Activated B cell treated with CpG ODN at 0.5 μM for 24 hours (primary cell): Measurements from ENCODE around the gene SUPT3H. TPM values are rescaled to one million over a fixed set of nuclear protein-coding genes. Genes with fewer than 3 reads are reported as not detected.
"Not testable (repeated sequence)": the region's sequence is repeated elsewhere in the genome, so short reads cannot be mapped to it uniquely, and the experiment has no call there.

Experiments used
- ATAC-seq: fragments of 200-7000 bp; cut with Tn5 transposase; one replicate; pipeline ENCODE4 v1.10.0; 2021; ENCODE audit warnings: low read depth, mild to moderate bottlenecking, moderate library complexity
- CTCF ChIA-PET: fragments of 350-600 bp; sonication (Branson Sonifier 250); formaldehyde crosslinking; loops from one replicate; lab custom pipeline; 2021; ENCODE audit warnings: antibody characterized with exemption; lab: Charles Lee
- POLR2A ChIA-PET: fragments of 350-600 bp; sonication (Branson Sonifier 250); formaldehyde crosslinking; loops from one replicate; lab custom pipeline; 2021; ENCODE audit warnings: antibody characterized with exemption; lab: Charles Lee
- DNase-seq: peaks from one replicate; pipeline ENCODE4 v3.0.0; 2022
- H3K27ac Mint-ChIP-seq: one replicate; pipeline ENCODE4 v1.8.0; 2020; ENCODE audit warnings: mixed read lengths
- H3K27me3 Mint-ChIP-seq: one replicate; pipeline ENCODE4 v1.8.0; 2021; ENCODE audit warnings: mixed read lengths
- H3K36me3 Mint-ChIP-seq: one replicate; pipeline ENCODE4 v1.8.0; 2021; ENCODE audit warnings: low read depth, mixed read lengths
- H3K4me1 Mint-ChIP-seq: one replicate; pipeline ENCODE4 v1.8.0; 2021; ENCODE audit warnings: mixed read lengths
- H3K4me3 Mint-ChIP-seq: one replicate; pipeline ENCODE4 v1.8.0; 2020; ENCODE audit warnings: mild to moderate bottlenecking, mixed read lengths
- H3K9me3 Mint-ChIP-seq: one replicate; pipeline ENCODE4 v1.8.0; 2020; ENCODE audit warnings: mixed read lengths
- intact Hi-C: fragments of 100-400 bp; cut with micrococcal nuclease; formaldehyde crosslinking; loops from one replicate; pipeline ENCODE4 v1.15.1; 2024
- total RNA-seq: library from RNA; stranded (reverse); gene quantifications from 2 replicates; pipeline ENCODE4 v1.2.3, GENCODE V29; 2022
- TF ChIP-seq, protein P1 (sequence below): fragments of 200-600 bp; IDR thresholded peaks from one replicate; pipeline ENCODE4 v1.8.0; 2022; ENCODE audit warnings: antibody characterized with exemption, mild to moderate bottlenecking

The SUPT3H gene
- total RNA-seq, 1 donor from 2014 or later = 9.9 TPM

DNA sequence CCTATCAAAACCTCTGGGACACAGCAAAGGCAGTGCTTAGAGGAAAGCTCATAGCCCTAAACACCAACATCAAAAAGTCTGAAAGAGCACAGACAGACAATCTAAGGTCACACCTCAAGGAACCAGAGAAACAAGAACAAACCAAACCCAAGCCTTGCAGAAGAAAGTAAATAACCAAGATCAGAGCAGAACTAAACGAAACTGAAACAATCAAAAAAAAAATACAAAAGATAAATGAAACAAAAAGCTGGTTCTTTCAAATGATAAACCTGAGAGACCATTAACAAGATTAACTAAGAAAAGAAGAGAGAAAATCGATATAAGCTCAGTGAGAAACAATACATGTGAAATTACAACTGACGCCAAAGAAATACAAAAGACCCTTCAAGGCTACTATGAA is 84.4 kb downstream of the SUPT3H start:
- TF ChIP-seq, protein P1, sequence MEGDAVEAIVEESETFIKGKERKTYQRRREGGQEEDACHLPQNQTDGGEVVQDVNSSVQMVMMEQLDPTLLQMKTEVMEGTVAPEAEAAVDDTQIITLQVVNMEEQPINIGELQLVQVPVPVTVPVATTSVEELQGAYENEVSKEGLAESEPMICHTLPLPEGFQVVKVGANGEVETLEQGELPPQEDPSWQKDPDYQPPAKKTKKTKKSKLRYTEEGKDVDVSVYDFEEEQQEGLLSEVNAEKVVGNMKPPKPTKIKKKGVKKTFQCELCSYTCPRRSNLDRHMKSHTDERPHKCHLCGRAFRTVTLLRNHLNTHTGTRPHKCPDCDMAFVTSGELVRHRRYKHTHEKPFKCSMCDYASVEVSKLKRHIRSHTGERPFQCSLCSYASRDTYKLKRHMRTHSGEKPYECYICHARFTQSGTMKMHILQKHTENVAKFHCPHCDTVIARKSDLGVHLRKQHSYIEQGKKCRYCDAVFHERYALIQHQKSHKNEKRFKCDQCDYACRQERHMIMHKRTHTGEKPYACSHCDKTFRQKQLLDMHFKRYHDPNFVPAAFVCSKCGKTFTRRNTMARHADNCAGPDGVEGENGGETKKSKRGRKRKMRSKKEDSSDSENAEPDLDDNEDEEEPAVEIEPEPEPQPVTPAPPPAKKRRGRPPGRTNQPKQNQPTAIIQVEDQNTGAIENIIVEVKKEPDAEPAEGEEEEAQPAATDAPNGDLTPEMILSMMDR = no peak
- Mint-ChIP-seq H3K9me3 (peaks cover 2% of the 10 kb centered on the region), H3K36me3 (no peaks in the 10 kb centered on the region), H3K4me1 (peaks cover 17% of the 10 kb centered on the region), H3K4me3 (no peak overlapping the region), H3K27me3 (no peaks in the 10 kb centered on the region), H3K27ac (no peak overlapping the region)
- ChIA-PET POLR2A (interaction anchor here (0.6 kb wide), 1 partner anchor 84 kb away, joined by 3 read pairs; the partner anchor contains the start of gene SUPT3H), CTCF (no interaction called here)
- DNase-seq (no peak), ATAC-seq (no peak)
- intact Hi-C loops = no loop called here

DNA sequence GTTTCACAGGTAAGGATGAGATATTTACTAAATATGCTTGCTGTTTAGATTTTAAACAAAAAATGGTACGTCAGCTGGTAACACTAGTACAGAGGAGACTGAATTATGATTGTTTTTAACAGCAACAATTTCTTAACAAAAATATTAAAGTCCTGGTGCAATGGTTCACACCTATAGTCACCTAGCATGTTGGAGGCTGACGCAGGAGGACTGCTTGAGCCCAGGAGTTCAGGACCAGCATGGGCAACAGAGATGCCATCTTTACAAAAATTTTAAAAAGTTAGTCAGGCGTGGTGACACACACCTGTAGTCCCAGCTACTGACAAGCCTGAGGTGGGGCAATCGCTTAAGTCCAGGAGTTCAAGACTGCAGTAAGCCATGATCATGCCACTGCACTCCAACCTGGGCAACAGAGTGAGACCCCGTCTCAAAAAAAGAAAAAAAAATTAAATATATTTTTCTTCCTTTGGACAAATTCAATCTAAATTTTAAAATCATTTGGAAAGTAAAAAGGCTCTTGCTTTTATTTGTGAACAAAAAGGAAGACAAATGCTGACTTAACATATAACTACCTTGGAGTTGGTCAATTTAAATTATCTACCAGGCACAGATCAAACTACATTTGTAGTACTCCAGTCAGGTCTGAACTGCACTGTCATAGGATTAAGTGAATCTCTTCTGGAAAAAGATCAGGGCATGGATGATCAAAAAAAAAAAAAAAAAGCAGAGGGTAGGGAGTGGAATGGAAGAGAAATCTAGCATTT is 87.8 kb downstream of the SUPT3H start:
- H3K9me3 Mint-ChIP-seq = peaks cover 5% of the 10 kb centered on the region
- intact Hi-C loops = no loop called here
- H3K27me3 Mint-ChIP-seq = no peaks in the 10 kb centered on the region
- no peak for ATAC-seq
- H3K36me3 Mint-ChIP-seq = peaks cover 3% of the 10 kb centered on the region
- TF ChIP-seq, protein P1 = no peak
- H3K27ac Mint-ChIP-seq = no peak overlapping the region
- DNase-seq = no peak
- ChIA-PET POLR2A (no interaction called here), CTCF (no interaction called here)
- H3K4me3 Mint-ChIP-seq = no peak overlapping the region
- H3K4me1 Mint-ChIP-seq = peaks cover 17% of the 10 kb centered on the region

DNA sequence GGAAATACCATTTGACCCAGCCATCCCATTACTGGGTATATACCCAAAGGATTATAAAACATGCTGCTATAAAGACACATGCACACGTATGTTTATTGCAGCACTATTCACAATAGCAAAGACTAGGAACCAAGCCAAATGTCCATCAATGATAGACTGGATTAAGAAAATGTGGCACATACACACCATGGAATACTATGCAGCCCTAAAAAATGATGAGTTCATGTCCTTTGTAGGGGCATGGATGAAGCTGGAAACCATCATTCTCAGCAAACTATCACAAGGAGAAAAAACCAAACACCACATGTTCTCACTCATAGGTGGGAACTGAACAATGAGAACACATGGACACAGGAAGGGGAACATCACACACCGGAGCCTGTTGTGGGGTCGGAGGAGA is 91.0 kb downstream of the SUPT3H start:
- CTCF ChIA-PET, ATAC-seq, H3K4me3 Mint-ChIP-seq, H3K4me1 Mint-ChIP-seq, intact Hi-C loops, H3K27ac Mint-ChIP-seq, H3K9me3 Mint-ChIP-seq, DNase-seq, H3K36me3 Mint-ChIP-seq, H3K27me3 Mint-ChIP-seq, POLR2A ChIA-PET: not testable (repeated sequence)

DNA sequence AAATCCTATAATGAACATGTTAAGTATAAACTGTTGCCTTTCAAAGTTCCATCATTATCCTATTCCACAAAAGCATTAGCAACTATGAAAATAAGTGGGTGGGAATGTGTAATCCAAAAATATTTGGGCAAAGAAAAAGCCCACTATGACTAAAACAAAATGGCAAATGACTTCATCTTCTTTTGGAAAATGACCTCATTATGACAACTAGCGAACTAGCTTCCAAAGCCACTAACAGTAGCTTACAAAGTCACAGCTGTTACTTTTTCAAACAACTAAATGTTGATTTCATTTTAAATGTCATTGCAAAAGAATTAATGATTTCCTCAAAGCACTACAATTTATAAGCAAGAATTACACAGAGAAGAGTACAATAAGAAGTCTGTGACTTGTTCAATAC is 99.4 kb downstream of the SUPT3H start:
- CTCF ChIA-PET = no interaction called here
- peaks cover 10% of the 10 kb centered on the region for H3K36me3 Mint-ChIP-seq
- no peak overlapping the region for H3K27ac Mint-ChIP-seq
- ATAC-seq (no peak), DNase-seq (no peak)
- intact Hi-C loops = no loop called here
- no peaks in the 10 kb centered on the region for H3K4me1 Mint-ChIP-seq
- H3K27me3 Mint-ChIP-seq = no peaks in the 10 kb centered on the region
- TF ChIP-seq, protein P1 = no peak
- POLR2A ChIA-PET = no interaction called here
- H3K4me3 Mint-ChIP-seq = no peak overlapping the region
- H3K9me3 Mint-ChIP-seq = peaks cover 3% of the 10 kb centered on the region

DNA sequence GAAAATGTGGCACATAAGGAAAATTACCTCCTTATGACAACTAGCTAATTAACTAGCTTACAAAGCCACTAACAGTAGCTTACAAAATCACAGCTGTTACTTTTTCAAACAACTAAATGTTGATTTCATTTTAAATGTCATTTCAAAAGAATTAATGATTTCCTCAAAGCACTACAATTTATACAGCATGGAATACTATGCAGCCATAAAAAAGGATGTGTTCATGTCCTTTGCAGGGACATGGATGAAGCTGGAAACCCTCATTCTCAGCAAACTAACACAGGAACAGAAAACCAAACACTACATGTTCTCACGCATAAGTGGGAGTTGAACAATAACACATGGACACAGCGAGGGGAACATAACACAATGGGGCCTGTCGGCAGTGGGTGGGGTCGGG is 100.0 kb downstream of the SUPT3H start:
- ATAC-seq, H3K4me1 Mint-ChIP-seq, H3K9me3 Mint-ChIP-seq, H3K4me3 Mint-ChIP-seq, H3K27me3 Mint-ChIP-seq, H3K36me3 Mint-ChIP-seq, H3K27ac Mint-ChIP-seq, POLR2A ChIA-PET, CTCF ChIA-PET, DNase-seq, intact Hi-C loops: not testable (repeated sequence)

DNA sequence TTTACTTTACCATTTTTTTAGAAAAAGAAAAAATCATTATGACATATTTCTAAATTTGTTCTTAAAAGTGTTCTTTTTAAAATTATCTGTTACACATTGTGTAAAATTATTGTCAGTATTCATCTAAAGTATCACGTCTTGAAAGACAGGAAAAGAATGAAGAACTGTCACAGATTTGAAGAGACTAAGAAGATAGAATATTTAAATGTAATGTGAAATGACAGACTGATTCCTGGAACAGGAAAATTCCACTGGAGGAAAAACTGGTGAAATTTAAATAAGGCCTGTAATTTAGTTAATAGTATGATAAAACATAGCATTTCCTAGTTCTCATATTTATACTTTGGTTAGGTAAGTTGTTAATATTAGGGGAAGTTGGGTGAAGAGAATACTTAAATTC is 102.4 kb downstream of the SUPT3H start:
- Mint-ChIP-seq H3K27me3 (no peaks in the 10 kb centered on the region), H3K9me3 (peaks cover 2% of the 10 kb centered on the region), H3K4me1 (no peaks in the 10 kb centered on the region), H3K27ac (no peak overlapping the region), H3K4me3 (no peak overlapping the region), H3K36me3 (peaks cover 8% of the 10 kb centered on the region)
- ATAC-seq (no peak), DNase-seq (no peak)
- TF ChIP-seq, protein P1 = no peak
- CTCF ChIA-PET = no interaction called here
- POLR2A ChIA-PET = no interaction called here
- intact Hi-C loops = no loop called here
